Esophagus muscularis mucosa (tissue), 3 donors: ENCODE measurements around the gene PACSIN2.

Experiments used
- POLR2AphosphoS5 ChIP-seq, 2 donors: sonication (generic); formaldehyde crosslinking; IDR thresholded peaks; one replicate each; pipeline ENCODE4 v1.6.1; 2017; ENCODE audit warnings: antibody characterized with exemption in 2 of 2
- TF ChIP-seq, protein P1 (sequence below), 3 experiments: fragments of 200-600 bp in 2 of 3; fragments of 450-650 bp in 1 of 3; sonication (generic) in 2 of 3; IDR thresholded peaks; one replicate each; pipeline ENCODE4 v1.5.1; 2017 to 2019; ENCODE audit warnings: antibody characterized with exemption in 3 of 3, mild to moderate bottlenecking in 2 of 3, moderate library complexity in 1 of 3

DNA sequence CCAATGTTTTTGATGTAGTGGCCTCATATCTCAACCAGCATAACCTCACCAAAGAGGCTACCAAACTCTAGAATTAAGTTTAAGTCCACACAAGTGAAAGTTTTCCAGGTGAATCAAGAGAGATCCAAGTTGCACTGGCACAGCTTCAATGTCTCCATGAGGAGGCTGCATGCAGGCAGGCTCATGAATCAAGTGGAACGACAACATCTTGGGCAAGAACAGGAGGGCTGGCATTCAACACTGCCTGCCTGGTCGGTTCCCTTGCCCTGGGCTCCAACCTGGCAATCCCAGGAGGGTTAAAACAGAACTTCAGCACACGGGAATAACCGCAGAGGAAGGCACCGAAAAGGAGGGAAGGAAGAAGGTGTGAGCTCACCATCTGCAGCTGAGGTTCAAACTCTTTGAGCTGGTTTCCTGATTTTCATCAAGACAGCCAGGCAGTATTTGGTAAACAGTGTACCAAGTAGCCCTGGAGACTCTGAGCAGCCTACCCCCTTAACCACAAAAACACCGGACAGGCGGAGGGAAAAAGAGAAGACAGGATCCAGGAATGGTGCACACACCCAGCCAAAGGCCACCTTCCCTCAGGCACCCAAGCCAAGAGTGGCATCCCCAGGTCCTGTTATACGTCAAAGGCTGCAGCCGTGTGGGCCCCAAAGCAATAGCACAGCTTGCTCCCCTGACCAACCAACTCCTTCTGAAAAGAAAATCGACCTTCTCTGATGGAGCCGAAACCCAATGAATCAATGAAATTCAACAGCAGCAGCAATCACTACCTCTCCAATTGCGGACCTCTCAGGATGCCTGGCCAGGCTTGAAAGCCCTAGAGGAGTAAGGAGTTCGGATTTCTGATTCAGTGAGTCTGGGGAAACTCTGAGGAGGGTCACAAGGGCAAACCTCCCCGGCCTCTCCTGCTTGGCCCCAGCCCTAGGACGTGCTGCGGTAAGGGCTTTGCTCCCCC is 1.3 kb downstream of the PACSIN2 start:
- TF ChIP-seq, protein P1, sequence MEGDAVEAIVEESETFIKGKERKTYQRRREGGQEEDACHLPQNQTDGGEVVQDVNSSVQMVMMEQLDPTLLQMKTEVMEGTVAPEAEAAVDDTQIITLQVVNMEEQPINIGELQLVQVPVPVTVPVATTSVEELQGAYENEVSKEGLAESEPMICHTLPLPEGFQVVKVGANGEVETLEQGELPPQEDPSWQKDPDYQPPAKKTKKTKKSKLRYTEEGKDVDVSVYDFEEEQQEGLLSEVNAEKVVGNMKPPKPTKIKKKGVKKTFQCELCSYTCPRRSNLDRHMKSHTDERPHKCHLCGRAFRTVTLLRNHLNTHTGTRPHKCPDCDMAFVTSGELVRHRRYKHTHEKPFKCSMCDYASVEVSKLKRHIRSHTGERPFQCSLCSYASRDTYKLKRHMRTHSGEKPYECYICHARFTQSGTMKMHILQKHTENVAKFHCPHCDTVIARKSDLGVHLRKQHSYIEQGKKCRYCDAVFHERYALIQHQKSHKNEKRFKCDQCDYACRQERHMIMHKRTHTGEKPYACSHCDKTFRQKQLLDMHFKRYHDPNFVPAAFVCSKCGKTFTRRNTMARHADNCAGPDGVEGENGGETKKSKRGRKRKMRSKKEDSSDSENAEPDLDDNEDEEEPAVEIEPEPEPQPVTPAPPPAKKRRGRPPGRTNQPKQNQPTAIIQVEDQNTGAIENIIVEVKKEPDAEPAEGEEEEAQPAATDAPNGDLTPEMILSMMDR (IDR thresholded peaks at IDR 0.05) = no peak
- TF ChIP-seq POLR2AphosphoS5 (IDR thresholded peaks at IDR 0.05) = no peak
